Suppressor macrophage (primary cell): Measurements from ENCODE around the gene WDR55.
"Not testable (repeated sequence)": the region's sequence is repeated elsewhere in the genome, so short reads cannot be mapped to it uniquely, and the experiment has no call there.

ENCODE experiments used
- DNase-seq, 4 experiments: peaks; one replicate each; pipeline ENCODE4 v3.0.0-alpha.2; 2020 to 2022

Gene WDR55

DNA sequence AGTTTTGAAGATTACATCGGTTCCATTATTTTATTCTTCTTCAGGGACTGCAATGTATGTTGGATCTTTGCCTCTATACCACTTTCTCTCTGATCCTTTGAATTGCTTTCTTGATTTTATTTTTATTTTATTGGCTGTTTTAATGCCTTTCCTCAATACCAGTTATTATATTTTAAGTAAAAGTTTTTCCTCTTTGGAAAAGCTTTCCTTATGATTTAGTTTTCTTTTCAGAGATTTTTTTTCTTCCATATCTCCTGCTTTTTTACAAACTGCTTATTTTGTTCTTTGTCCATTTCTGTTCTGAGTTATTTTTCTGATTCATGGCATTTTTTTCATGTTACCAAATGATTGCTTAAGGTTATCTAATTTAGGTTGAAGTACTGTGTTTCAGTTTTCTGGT is 47.1 kb downstream of the WDR55 start:
- DNase-seq, result no peak

DNA sequence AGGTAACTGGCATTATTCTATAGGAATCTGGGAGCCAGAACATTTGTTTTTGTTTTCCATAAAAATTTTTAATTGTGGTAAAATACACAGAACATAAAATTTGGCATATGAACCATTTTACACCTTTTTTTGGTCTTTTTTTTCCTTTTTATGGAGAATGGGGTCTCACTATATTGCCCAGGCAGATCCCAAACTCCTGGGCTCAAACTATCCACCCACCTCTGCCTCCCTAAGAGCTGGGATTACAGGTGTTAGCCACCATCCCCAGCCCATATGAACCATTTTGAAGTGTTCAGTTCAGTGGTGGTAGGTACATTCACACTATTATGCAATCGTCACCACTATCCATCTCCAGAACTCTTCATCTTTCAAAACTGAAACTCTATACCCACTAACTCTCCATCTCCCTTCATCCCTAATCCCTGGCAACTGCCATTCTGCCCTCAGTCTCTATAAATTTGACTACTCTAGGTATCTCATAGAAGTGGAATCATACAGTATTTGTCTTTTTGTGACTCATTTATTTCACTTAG is 48.9 kb downstream of the WDR55 start:
- no peak for DNase-seq

DNA sequence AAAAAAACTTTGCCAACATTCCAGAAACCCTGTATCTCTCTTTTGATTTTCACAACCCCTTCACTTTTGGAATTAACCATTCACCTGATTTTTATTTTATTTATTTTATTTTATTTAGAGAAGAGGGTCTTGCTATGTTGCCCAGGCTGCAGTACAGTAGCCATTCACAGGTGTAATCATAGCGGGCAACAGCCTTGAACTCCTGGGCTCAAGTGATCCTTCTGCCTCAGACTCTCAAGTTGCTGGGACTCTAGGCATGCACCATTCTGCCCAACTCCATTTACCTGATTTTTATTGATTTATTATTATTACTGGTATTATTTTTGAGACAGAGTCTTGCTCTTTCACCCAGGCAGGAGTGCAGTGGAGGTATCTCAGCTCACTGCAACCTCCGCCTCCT is 51.5 kb downstream of the WDR55 start:
- DNase-seq, result not testable (repeated sequence)

DNA sequence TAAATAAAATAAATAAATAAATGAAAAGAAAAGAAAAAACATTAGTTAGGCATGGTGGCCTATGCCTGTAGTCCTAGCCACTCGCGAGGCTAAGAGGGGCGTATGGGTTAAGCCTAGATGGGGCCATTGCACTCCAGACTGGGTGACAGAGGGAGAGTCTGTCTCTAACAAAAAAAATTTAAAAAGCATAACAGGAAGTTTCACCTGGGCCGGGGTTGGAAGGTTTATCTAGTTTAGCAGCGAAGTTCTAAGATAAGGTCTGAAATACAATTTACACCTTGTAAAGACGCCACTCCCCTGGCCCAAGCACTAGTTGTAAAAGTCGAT is 53.5 kb downstream of the WDR55 start:
- DNase-seq, result no peak

DNA sequence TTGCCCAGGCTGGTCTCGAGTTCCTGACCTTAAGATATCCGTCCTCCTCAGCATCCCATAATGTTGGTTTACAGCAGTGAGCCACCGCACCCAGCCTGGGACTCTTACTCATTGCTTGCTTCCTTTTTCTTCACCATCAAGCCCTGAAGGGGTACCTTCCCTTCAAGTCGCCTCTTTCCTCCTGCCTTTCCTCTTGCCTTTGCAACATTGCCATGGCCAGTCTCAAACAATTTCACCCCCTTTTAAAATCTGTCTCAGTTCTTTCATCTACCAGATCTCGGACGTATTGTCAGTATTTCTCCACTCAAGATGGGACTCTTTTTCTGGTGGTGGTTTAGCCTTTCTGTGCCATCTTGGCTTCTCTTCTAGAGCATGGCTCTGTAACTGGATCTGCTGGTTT is 56.0 kb downstream of the WDR55 start:
- DNase-seq, result not testable (repeated sequence)

DNA sequence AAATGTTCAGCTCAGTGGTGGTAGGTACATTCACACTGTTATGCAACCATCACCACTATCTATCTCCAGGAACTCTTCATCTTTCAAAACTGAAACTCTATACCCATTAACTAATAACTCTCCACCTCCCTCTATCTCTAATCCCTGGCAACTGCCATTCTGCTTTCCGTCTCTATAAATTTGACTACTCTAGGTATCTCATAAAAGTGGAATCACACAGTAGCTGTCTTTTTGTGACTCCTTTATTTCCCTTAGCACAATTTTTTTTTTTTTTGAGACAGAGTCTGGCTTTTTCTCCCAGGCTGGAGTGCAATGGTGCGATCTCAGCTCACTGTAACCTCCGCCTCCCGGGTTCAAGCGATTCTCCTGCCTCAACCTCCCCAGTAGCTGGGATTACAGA is 56.7 kb downstream of the WDR55 start:
- DNase-seq, result not testable (repeated sequence)
